ENCODE results near the gene NOSIP. TPM values are rescaled to one million over a fixed set of nuclear protein-coding genes. Genes with fewer than 3 reads are reported as not detected.
A peak's percentile ranks its signal among the peaks of the same experiment; 100 is the strongest.

The NOSIP gene
- total RNA-seq, 2 experiments from 2014 or later = 35.1 to 74.7 TPM

GRCh38 chr19:49556412-49557398 lies 23.7 kb downstream of the NOSIP start:
- intact Hi-C loops (cut with micrococcal nuclease; ENCODE audit: unreplicated experiment) = no loop called here

GRCh38 chr19:49555600-49556411 lies 24.6 kb downstream of the NOSIP start:
- Histone ChIP-seq H3K4me1 (ENCODE audit: insufficient read depth, low read length, poor library complexity, severe bottlenecking) (no peaks in the 10 kb centered on the region), H3K36me3 (ENCODE audit: insufficient read depth, low read length) (peaks cover 38% of the 10 kb centered on the region; the same call in 1 of the 2 replicates), H4K20me1 (ENCODE audit: insufficient read depth, low read length) (no peaks in the 10 kb centered on the region), H3K27ac (ENCODE audit: low read depth, low read length, poor library complexity, severe bottlenecking) (no peak overlapping the region), H3K9me3 (ENCODE audit: low read length) (no peaks in the 10 kb centered on the region), H3K79me2 (ENCODE audit: insufficient read depth, low read depth, low read length) (no peaks in the 10 kb centered on the region), H3K4me3 (ENCODE audit: low read depth, low read length, poor library complexity, severe bottlenecking) (no peak overlapping the region), H2AFZ (ENCODE audit: low read length) (no peak overlapping the region), H3K4me2 (ENCODE audit: low read length) (no peak overlapping the region), H3K9me2 (ENCODE audit: insufficient read depth, low read length) (no peaks in the 10 kb centered on the region)
- intact Hi-C loops (cut with micrococcal nuclease; ENCODE audit: unreplicated experiment) = no loop called here
- POLR2A ChIA-PET = no interaction called here
- BruUV-seq (replicated peaks) = no TSS peak
- DNase-seq (ENCODE audit: low spot score) = peak; percentile 71
- CTCF ChIA-PET (ENCODE audit: unreplicated experiment) = no interaction called here
- no peak for TF ChIP-seq EZH2phosphoT487 (IDR thresholded peaks at IDR 0.05; ENCODE audit: borderline replicate concordance, low read depth, low read length)
- TF ChIP-seq, protein P1, sequence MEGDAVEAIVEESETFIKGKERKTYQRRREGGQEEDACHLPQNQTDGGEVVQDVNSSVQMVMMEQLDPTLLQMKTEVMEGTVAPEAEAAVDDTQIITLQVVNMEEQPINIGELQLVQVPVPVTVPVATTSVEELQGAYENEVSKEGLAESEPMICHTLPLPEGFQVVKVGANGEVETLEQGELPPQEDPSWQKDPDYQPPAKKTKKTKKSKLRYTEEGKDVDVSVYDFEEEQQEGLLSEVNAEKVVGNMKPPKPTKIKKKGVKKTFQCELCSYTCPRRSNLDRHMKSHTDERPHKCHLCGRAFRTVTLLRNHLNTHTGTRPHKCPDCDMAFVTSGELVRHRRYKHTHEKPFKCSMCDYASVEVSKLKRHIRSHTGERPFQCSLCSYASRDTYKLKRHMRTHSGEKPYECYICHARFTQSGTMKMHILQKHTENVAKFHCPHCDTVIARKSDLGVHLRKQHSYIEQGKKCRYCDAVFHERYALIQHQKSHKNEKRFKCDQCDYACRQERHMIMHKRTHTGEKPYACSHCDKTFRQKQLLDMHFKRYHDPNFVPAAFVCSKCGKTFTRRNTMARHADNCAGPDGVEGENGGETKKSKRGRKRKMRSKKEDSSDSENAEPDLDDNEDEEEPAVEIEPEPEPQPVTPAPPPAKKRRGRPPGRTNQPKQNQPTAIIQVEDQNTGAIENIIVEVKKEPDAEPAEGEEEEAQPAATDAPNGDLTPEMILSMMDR (conservative IDR thresholded peaks at IDR 0.05; ENCODE audit: low read length) = no peak

More at GRCh38 chr19:49556412-49557398, 23.7 kb downstream of the NOSIP start:
- BruUV-seq (replicated peaks) = no TSS peak
- Histone ChIP-seq H4K20me1 (ENCODE audit: insufficient read depth, low read length) (no peaks in the 10 kb centered on the region), H3K4me3 (ENCODE audit: low read depth, low read length, poor library complexity, severe bottlenecking) (no peak overlapping the region), H3K4me1 (ENCODE audit: insufficient read depth, low read length, poor library complexity, severe bottlenecking) (no peaks in the 10 kb centered on the region), H3K9me3 (ENCODE audit: low read length) (no peaks in the 10 kb centered on the region), H3K79me2 (ENCODE audit: insufficient read depth, low read depth, low read length) (no peaks in the 10 kb centered on the region), H3K36me3 (ENCODE audit: insufficient read depth, low read length) (peaks cover 38% of the 10 kb centered on the region; the same call in 1 of the 2 replicates), H3K9me2 (ENCODE audit: insufficient read depth, low read length) (no peaks in the 10 kb centered on the region), H3K4me2 (ENCODE audit: low read length) (no peak overlapping the region), H3K27ac (ENCODE audit: low read depth, low read length, poor library complexity, severe bottlenecking) (no peak overlapping the region), H2AFZ (ENCODE audit: low read length) (no peak overlapping the region)
- TF ChIP-seq EZH2phosphoT487 (IDR thresholded peaks at IDR 0.05; ENCODE audit: borderline replicate concordance, low read depth, low read length) = no peak
- TF ChIP-seq, protein P1 (conservative IDR thresholded peaks at IDR 0.05; ENCODE audit: low read length) = no peak
- ChIA-PET POLR2A (no interaction called here), CTCF (ENCODE audit: unreplicated experiment) (no interaction called here)
- DNase-seq (ENCODE audit: low spot score) = no peak
